Measurements from ENCODE around the gene FLT3LG. TPM values are rescaled to one million over a fixed set of nuclear protein-coding genes. Genes with fewer than 3 reads are reported as not detected.
A peak's percentile ranks its signal among the peaks of the same experiment; 100 is the strongest.
"Not testable (repeated sequence)": the region's sequence is repeated elsewhere in the genome, so short reads cannot be mapped to it uniquely, and the experiment has no call there.

Gene FLT3LG
- total RNA-seq, 1 donor from 2014 or later, result 19.6 TPM

- ATAC-seq (no peak), DNase-seq (ENCODE audit: low spot score) (no peak)
- intact Hi-C loops (cut with DNase I), result loop anchor here (5.0 kb wide), 1 partner anchor 211 kb away; no protein-coding TSS in a partner anchor
Observed at GRCh38 chr19:49438261-49438660, 35.8 kb upstream of the FLT3LG start.

- ATAC-seq (no peak), DNase-seq (ENCODE audit: low spot score) (no peak)
- intact Hi-C loops (cut with DNase I), result loop anchor here (5.0 kb wide), 1 partner anchor 213 kb away; no protein-coding TSS in a partner anchor
Observed at GRCh38 chr19:49439836-49440235, 34.2 kb upstream of the FLT3LG start.

- intact Hi-C loops (cut with DNase I), result no loop called here
- DNase-seq (ENCODE audit: low spot score) (no peak), ATAC-seq (no peak)
Observed at GRCh38 chr19:49440439-49441209, 33.4 kb upstream of the FLT3LG start.

- peak; percentile 55 for ATAC-seq
- DNase-seq (ENCODE audit: low spot score), result peak; percentile 82
- intact Hi-C loops (cut with DNase I), result no loop called here
Observed at GRCh38 chr19:49441210-49441959, 32.6 kb upstream of the FLT3LG start, which contains the start of gene SLC17A7. Gene SLC17A7, minus strand, starts transcription at chr19:49441527. Its CDS starts 148 bp downstream, at chr19:49441379.

- no peak for DNase-seq (ENCODE audit: low spot score)
- intact Hi-C loops (cut with DNase I), result loop anchor here (2.0 kb wide), 1 partner anchor 57 kb away; no protein-coding TSS in a partner anchor
- ATAC-seq, result no peak
Observed at GRCh38 chr19:49441960-49442350, 32.1 kb upstream of the FLT3LG start.

- DNase-seq (ENCODE audit: low spot score) (peak; percentile 81), ATAC-seq (peak; percentile 56)
- intact Hi-C loops (cut with DNase I), result loop anchor here (2.0 kb wide), 1 partner anchor 58 kb away; no protein-coding TSS in a partner anchor
Observed at GRCh38 chr19:49442354-49442753, 31.7 kb upstream of the FLT3LG start.

- intact Hi-C loops (cut with DNase I), result loop anchor here (2.0 kb wide), 1 partner anchor 58 kb away; no protein-coding TSS in a partner anchor
- ATAC-seq (peak; percentile 82), DNase-seq (ENCODE audit: low spot score) (peak; percentile 98)
Observed at GRCh38 chr19:49442771-49443365, 31.1 kb upstream of the FLT3LG start.

- intact Hi-C loops (cut with DNase I), result loop anchor here (2.0 kb wide), 1 partner anchor 59 kb away; no protein-coding TSS in a partner anchor
- peak; percentile 97 for DNase-seq (ENCODE audit: low spot score)
- peak; percentile 87 for ATAC-seq
Observed at GRCh38 chr19:49443366-49444099, 30.5 kb upstream of the FLT3LG start.

GRCh38 chr19:49444100-49444700 lies 29.8 kb upstream of the FLT3LG start:
- intact Hi-C loops (cut with DNase I); DNase-seq (ENCODE audit: low spot score); ATAC-seq: not testable (repeated sequence)

GRCh38 chr19:49445997-49446396 lies 28.0 kb upstream of the FLT3LG start:
- ATAC-seq (no peak), DNase-seq (ENCODE audit: low spot score) (no peak)
- intact Hi-C loops (cut with DNase I), result no loop called here

GRCh38 chr19:49447485-49448431 lies 26.3 kb upstream of the FLT3LG start:
- ATAC-seq (no peak), DNase-seq (ENCODE audit: low spot score) (peak; percentile 85)
- intact Hi-C loops (cut with DNase I), result no loop called here

GRCh38 chr19:49448432-49448786 lies 25.6 kb upstream of the FLT3LG start:
- ATAC-seq, result no peak
- DNase-seq (ENCODE audit: low spot score), result no peak
- intact Hi-C loops (cut with DNase I), result no loop called here

GRCh38 chr19:49450405-49450804 lies 23.6 kb upstream of the FLT3LG start:
- intact Hi-C loops (cut with DNase I), result loop anchor here (5.0 kb wide), 2 partner anchors 217 to 1908 kb away; partner anchors contain the start of genes BCL2L12 and IRF3
- ATAC-seq (no peak), DNase-seq (ENCODE audit: low spot score) (no peak)

GRCh38 chr19:49451430-49452181 lies 22.4 kb upstream of the FLT3LG start, which contains the start of gene PIH1D1:
Gene PIH1D1, minus strand, starts transcription at chr19:49451814. Its CDS starts 240 bp downstream, at chr19:49451574.
- intact Hi-C loops (cut with DNase I), result loop anchor here (5.0 kb wide), 2 partner anchors 216 to 1909 kb away; partner anchors contain the start of genes BCL2L12 and IRF3
- DNase-seq (ENCODE audit: low spot score) (peak; percentile 97), ATAC-seq (peak; percentile 84)

- DNase-seq (ENCODE audit: low spot score) (peak; percentile 98), ATAC-seq (peak; percentile 93)
- intact Hi-C loops (cut with DNase I), result loop anchor here (5.0 kb wide), 2 partner anchors 214 to 1911 kb away; partner anchors contain the start of genes BCL2L12 and IRF3
Observed at GRCh38 chr19:49453013-49453756, 20.8 kb upstream of the FLT3LG start, which contains the start of gene ALDH16A1. Gene ALDH16A1, plus strand, starts transcription at chr19:49453225. Its CDS starts 107 bp downstream, at chr19:49453332.

Measured in sciatic nerve (tissue), 2 donors.